AG09319 (cell line): Measurements from ENCODE around the gene LRRC4C.
"Not testable (repeated sequence)": the region's sequence is repeated elsewhere in the genome, so short reads cannot be mapped to it uniquely, and the experiment has no call there.

Experiments used
- DNase-seq: peaks from one replicate; pipeline ENCODE4 v3.0.0-alpha.2; 2010; ENCODE audit warnings: low read depth; ENCODE audit errors: extremely low read depth
- CTCF ChIP-seq: IDR thresholded peaks from 2 replicates; pipeline ENCODE4 v1.5.1; 2011; ENCODE audit warnings: low read depth, mild to moderate bottlenecking, inconsistent platforms, low read length, moderate library complexity

Gene LRRC4C

GRCh38 chr11:41045266-41045665, 414.2 kb downstream of the LRRC4C start:
- DNase-seq, result no peak
- no peak for TF ChIP-seq CTCF

GRCh38 chr11:41044747-41045146, 414.7 kb downstream of the LRRC4C start:
- TF ChIP-seq CTCF, result no peak

GRCh38 chr11:41042688-41043087, 416.8 kb downstream of the LRRC4C start:
- DNase-seq, result no peak
- TF ChIP-seq CTCF, result no peak

More at GRCh38 chr11:41044747-41045146, 414.7 kb downstream of the LRRC4C start:
- no peak for DNase-seq

DNA sequence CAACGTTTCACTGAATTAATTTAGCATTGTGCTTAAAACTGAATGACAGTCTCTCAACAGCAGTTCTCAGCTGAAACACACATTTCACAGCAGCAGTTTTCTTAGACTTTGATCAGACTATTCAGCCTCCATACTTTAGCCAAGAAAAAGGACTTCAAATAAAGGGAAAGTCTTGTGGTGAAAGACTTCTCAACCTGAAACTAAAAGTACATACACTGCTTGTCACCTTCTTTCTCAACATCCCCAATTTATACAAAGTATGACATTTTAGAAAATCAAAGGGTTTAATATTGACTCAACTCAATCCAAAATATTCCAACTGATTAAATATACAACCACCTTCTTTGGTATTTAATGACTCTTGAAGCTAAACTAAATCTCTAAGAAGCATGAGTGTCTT, 419.0 kb downstream of the LRRC4C start:
- no peak for TF ChIP-seq CTCF
- DNase-seq, result no peak

GRCh38 chr11:41039592-41039991, 419.9 kb downstream of the LRRC4C start:
- no peak for TF ChIP-seq CTCF
- DNase-seq, result no peak

- TF ChIP-seq CTCF, result no peak
- DNase-seq, result no peak
These were observed 427.8 kb downstream of the LRRC4C start for GRCh38 chr11:41031551-41032060.

GRCh38 chr11:41020259-41020658, 439.2 kb downstream of the LRRC4C start:
- DNase-seq, result peak; percentile 0
- TF ChIP-seq CTCF, result no peak

DNA sequence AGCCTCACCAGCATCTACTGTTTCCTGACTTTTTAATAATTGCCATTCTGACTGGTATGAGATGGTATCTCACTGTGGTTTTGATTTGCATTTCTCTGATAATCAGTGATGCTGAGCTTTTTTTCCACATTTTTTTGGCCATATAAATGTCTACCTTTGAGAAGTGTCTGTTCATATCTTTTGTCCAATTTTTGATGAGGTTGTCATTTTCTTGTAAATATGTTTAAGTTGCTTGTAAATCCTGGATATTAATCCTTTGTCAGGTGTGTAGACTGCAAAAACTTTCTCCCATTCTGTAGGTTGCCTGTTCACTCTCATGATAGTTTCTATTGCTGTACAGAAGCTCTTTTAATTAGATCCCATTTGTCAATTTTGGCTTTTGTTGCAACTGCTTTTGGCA, 439.8 kb downstream of the LRRC4C start:
- DNase-seq, result not testable (repeated sequence)
